ENCODE measurements around the gene DHX36. TPM values are rescaled to one million over a fixed set of nuclear protein-coding genes. Genes with fewer than 3 reads are reported as not detected.

The DHX36 gene
- total RNA-seq, 1 experiment from 2014 or later = 121 TPM

DNA sequence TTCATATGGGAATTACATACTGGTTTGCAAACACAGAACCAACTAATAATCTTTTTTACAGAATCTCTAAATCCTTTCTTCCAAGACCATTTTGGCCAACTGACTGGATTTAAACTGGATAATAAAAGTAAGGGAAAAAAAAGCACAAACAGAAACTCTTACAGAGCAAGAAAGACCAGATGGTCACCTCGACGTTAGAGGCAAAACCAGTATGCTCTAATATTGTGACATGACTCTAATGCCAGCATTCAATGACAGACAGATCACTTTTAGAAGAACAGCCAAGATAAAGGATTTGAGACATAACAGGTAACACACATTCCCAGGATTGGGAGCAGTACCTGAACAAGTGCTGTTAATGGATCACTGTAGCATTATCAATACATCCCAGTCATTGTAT, 50.9 kb downstream of the DHX36 start:
- no TSS peak for BruUV-seq (replicated peaks)
- intact Hi-C loops (cut with micrococcal nuclease; ENCODE audit: unreplicated experiment) = no loop called here
- no peak for DNase-seq (ENCODE audit: low spot score)
- Histone ChIP-seq H3K27me3 (replicated peaks; ENCODE audit: insufficient read depth, low read depth, low read length, poor library complexity) (no peaks in the 10 kb centered on the region), H3K4me1 (ENCODE audit: insufficient read depth, low read length, poor library complexity, severe bottlenecking) (no peaks in the 10 kb centered on the region), H3K4me3 (ENCODE audit: low read depth, low read length, poor library complexity, severe bottlenecking) (no peak overlapping the region), H3K27ac (ENCODE audit: low read depth, low read length, poor library complexity, severe bottlenecking) (no peak overlapping the region), H3K9me3 (ENCODE audit: low read depth, low read length, poor library complexity, severe bottlenecking) (no peaks in the 10 kb centered on the region), H3K36me3 (ENCODE audit: insufficient read depth, low read length, poor library complexity, severe bottlenecking) (peaks cover 76% of the 10 kb centered on the region)
- ChIA-PET POLR2A (ENCODE audit: low non-redundant PET) (no interaction called here), CTCF (no interaction called here)
- TF ChIP-seq EZH2 (IDR thresholded peaks at IDR 0.05; ENCODE audit: borderline replicate concordance, low read depth, low read length, poor library complexity, severe bottlenecking) = no peak
- TF ChIP-seq, protein P1, sequence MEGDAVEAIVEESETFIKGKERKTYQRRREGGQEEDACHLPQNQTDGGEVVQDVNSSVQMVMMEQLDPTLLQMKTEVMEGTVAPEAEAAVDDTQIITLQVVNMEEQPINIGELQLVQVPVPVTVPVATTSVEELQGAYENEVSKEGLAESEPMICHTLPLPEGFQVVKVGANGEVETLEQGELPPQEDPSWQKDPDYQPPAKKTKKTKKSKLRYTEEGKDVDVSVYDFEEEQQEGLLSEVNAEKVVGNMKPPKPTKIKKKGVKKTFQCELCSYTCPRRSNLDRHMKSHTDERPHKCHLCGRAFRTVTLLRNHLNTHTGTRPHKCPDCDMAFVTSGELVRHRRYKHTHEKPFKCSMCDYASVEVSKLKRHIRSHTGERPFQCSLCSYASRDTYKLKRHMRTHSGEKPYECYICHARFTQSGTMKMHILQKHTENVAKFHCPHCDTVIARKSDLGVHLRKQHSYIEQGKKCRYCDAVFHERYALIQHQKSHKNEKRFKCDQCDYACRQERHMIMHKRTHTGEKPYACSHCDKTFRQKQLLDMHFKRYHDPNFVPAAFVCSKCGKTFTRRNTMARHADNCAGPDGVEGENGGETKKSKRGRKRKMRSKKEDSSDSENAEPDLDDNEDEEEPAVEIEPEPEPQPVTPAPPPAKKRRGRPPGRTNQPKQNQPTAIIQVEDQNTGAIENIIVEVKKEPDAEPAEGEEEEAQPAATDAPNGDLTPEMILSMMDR (conservative IDR thresholded peaks at IDR 0.05; ENCODE audit: low read depth, low read length) = no peak

DNA sequence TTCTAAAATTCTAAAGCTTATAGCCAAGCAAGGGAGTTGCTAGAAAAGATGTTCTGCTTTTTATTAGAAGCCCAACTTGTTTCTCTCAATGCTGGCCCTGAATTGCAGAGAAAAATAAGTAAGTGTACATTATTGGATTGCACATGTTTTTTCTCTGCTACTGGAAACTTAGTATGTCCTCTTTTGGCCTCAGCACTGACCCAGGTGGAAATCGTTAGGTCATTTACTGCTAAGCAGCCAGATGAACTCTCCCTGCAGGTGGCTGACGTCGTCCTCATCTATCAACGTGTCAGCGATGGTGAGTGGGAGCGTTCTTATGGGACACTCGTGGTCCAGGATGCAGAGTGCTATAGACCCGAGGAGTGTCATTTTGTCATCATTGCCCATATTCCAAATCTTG, 69.8 kb downstream of the DHX36 start:
- no peak overlapping the region for H3K4me3 ChIP-seq (ENCODE audit: low read depth, low read length, poor library complexity, severe bottlenecking)
- no TSS peak for BruUV-seq (replicated peaks)
- no peaks in the 10 kb centered on the region for H3K27me3 ChIP-seq (replicated peaks; ENCODE audit: insufficient read depth, low read depth, low read length, poor library complexity)
- no peaks in the 10 kb centered on the region for H3K9me3 ChIP-seq (ENCODE audit: low read depth, low read length, poor library complexity, severe bottlenecking)
- ChIA-PET POLR2A (ENCODE audit: low non-redundant PET) (no interaction called here), CTCF (interaction anchor here (1.2 kb wide), 1 partner anchor 257 kb away, joined by 3 read pairs; no protein-coding TSS in a partner anchor)
- intact Hi-C loops (cut with micrococcal nuclease; ENCODE audit: unreplicated experiment) = loop anchor here (5.0 to 10.0 kb wide), 2 partner anchors 212 to 1230 kb away; no protein-coding TSS in a partner anchor
- H3K4me1 ChIP-seq (ENCODE audit: insufficient read depth, low read length, poor library complexity, severe bottlenecking) = peaks cover 3% of the 10 kb centered on the region
- H3K36me3 ChIP-seq (ENCODE audit: insufficient read depth, low read length, poor library complexity, severe bottlenecking) = peaks cover 31% of the 10 kb centered on the region
- no peak overlapping the region for H3K27ac ChIP-seq (ENCODE audit: low read depth, low read length, poor library complexity, severe bottlenecking)
- TF ChIP-seq, protein P1 (conservative IDR thresholded peaks at IDR 0.05; ENCODE audit: low read depth, low read length) = no peak
- no peak for TF ChIP-seq EZH2 (IDR thresholded peaks at IDR 0.05; ENCODE audit: borderline replicate concordance, low read depth, low read length, poor library complexity, severe bottlenecking)
- no peak for DNase-seq (ENCODE audit: low spot score)

DNA sequence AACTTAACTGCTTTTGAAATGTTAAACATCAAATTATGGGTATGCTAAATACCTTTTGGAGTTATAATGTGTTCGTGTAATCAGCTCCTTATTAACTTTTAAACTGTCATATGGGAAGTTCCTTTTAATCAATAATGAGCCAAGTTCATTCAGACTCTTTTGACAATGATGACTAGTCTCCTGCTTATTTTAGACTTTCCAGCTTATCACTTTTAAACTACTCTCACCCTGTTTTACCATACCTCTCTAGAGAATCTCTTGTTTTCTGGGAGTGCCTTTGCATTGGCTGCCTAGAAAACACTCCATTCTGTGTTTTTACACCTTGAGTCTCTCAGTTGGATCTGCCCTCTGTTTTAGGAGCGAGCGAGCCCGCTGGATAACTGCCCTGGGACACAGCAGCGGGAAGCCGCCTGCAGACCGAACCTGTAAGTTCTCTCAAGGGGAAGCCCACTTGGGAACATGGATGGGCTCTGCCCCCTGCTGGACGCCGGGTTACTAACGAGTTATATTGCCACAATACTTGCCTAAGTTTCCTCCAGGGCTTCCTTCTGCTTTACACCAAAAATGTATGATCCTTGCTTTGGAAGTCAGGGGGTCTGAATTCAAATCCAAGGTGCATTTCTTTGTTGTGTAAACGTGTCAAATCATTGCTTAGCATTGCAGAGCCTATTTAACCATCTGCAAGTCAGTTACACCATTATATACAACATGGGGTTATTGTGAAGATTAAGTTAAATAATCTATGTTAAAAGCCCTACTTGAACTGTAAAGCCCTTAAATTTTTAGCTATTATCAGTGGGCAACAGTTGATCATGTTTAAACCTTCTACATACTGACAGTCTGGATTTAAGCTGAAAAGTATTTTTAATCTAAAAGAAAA, 71.3 kb downstream of the DHX36 start:
- peaks cover 18% of the 10 kb centered on the region for H3K36me3 ChIP-seq (ENCODE audit: insufficient read depth, low read length, poor library complexity, severe bottlenecking)
- intact Hi-C loops (cut with micrococcal nuclease; ENCODE audit: unreplicated experiment) = loop anchor here (1.0 to 10.0 kb wide), 4 partner anchors 157 to 1228 kb away; no protein-coding TSS in a partner anchor
- TF ChIP-seq EZH2 (IDR thresholded peaks at IDR 0.05; ENCODE audit: borderline replicate concordance, low read depth, low read length, poor library complexity, severe bottlenecking) = no peak
- TF ChIP-seq, protein P1 (conservative IDR thresholded peaks at IDR 0.05; ENCODE audit: low read depth, low read length) = peak; percentile 91
- H3K27me3 ChIP-seq (replicated peaks; ENCODE audit: insufficient read depth, low read depth, low read length, poor library complexity) = no peaks in the 10 kb centered on the region
- H3K4me3 ChIP-seq (ENCODE audit: low read depth, low read length, poor library complexity, severe bottlenecking) = no peak overlapping the region
- H3K9me3 ChIP-seq (ENCODE audit: low read depth, low read length, poor library complexity, severe bottlenecking) = no peaks in the 10 kb centered on the region
- H3K4me1 ChIP-seq (ENCODE audit: insufficient read depth, low read length, poor library complexity, severe bottlenecking) = peaks cover 11% of the 10 kb centered on the region
- BruUV-seq (replicated peaks) = no TSS peak
- POLR2A ChIA-PET (ENCODE audit: low non-redundant PET) = no interaction called here
- peak; percentile 87 for DNase-seq (ENCODE audit: low spot score)
- H3K27ac ChIP-seq (ENCODE audit: low read depth, low read length, poor library complexity, severe bottlenecking) = no peak overlapping the region
- CTCF ChIA-PET = interaction anchor here (1.2 kb wide), 1 partner anchor 256 kb away, joined by 3 read pairs; no protein-coding TSS in a partner anchor
